Lower lobe of right lung (tissue), 2 donors: ENCODE measurements around the gene NOP58. TPM values are rescaled to one million over a fixed set of nuclear protein-coding genes. Genes with fewer than 3 reads are reported as not detected.
"Not testable (repeated sequence)": the region's sequence is repeated elsewhere in the genome, so short reads cannot be mapped to it uniquely, and the experiment has no call there.

Source experiments
- ATAC-seq, 2 donors: fragments of 200-7000 bp; cut with Tn5 transposase; one replicate each; pipeline ENCODE4 v1.9.1; 2020 to 2022; ENCODE audit warnings: mild to moderate bottlenecking in 2 of 2, moderate library complexity in 2 of 2
- DNase-seq: peaks from one replicate; pipeline ENCODE4 v3.0.0-alpha.2; 2020
- H3K27ac ChIP-seq: fragments of 200-600 bp; one replicate; pipeline ENCODE4 v1.8.0; 2022
- H3K27me3 ChIP-seq: fragments of 200-600 bp; one replicate; pipeline ENCODE4 v1.8.0; 2022; ENCODE audit warnings: low read depth
- H3K36me3 ChIP-seq: fragments of 200-600 bp; one replicate; pipeline ENCODE4 v1.8.0; 2022; ENCODE audit warnings: mild to moderate bottlenecking
- H3K4me1 ChIP-seq: fragments of 200-600 bp; one replicate; pipeline ENCODE4 v1.8.0; 2022
- H3K4me3 ChIP-seq: fragments of 200-600 bp; one replicate; pipeline ENCODE4 v1.8.0; 2022; ENCODE audit warnings: mild to moderate bottlenecking
- H3K9me3 ChIP-seq: fragments of 200-600 bp; one replicate; pipeline ENCODE4 v1.8.0; 2022
- CTCF ChIP-seq: fragments of 200-600 bp; IDR thresholded peaks from one replicate; pipeline ENCODE4 v1.8.0; 2022; ENCODE audit warnings: antibody characterized with exemption, mild to moderate bottlenecking
- intact Hi-C: fragments of 100-400 bp; cut with DNase I; formaldehyde crosslinking; loops from one replicate; pipeline ENCODE4 v1.11.0; 2022
- long read RNA-seq: library from polyadenylated mRNA; unstranded; transcript quantifications from one replicate; pipeline ENCODE4 v2.0.0, GENCODE V29; 2021
- total RNA-seq: library from RNA; stranded (reverse); fragmentation: NEBNext Ultra II Directional; extraction: Animal tissue kit (Norgen Biotek cat#: 25700); gene quantifications from one replicate; pipeline ENCODE4 v1.2.1, GENCODE V29; 2021
- donor health status: DM: no; HTN: yes; CAD: no; lungs with severe emphysema.

The NOP58 gene
- total RNA-seq, result 37.8 TPM
- long read RNA-seq, transcript NOP58-201 (15 exons, 2,046 nt), result major isoform, 6 of 40 reads
- long read RNA-seq, partial matches to known transcripts, result 26 of 40 reads
- long read RNA-seq, other reads (novel, unspliced or antisense), result 7 of 40 reads

GRCh38 chr2:202265467-202266277, at the start of gene NOP58:
TSS of gene NOP58 (plus strand) at chr2:202265763. CDS start at chr2:202265942, 179 bp downstream.
- Histone ChIP-seq H3K9me3 (no peaks in the 10 kb centered on the region), H3K27me3 (no peaks in the 10 kb centered on the region), H3K4me1 (peaks cover 24% of the 10 kb centered on the region), H3K4me3 (peak within 1 kb of the TSS; percentile 66), H3K36me3 (no peaks in the 10 kb centered on the region), H3K27ac (peak within 1 kb of the TSS; percentile 90)
- ATAC-seq, result peak; percentile 98 to 99
- no peak for TF ChIP-seq CTCF
- intact Hi-C loops, result no loop called here
- DNase-seq, result peak; percentile 90

GRCh38 chr2:202221873-202222272, 43.7 kb upstream of the NOP58 start:
- no peaks in the 10 kb centered on the region for H3K9me3 ChIP-seq
- no peak for TF ChIP-seq CTCF
- no peak overlapping the region for H3K27ac ChIP-seq
- ATAC-seq, result no peak
- DNase-seq, result no peak
- no peak overlapping the region for H3K4me3 ChIP-seq
- intact Hi-C loops, result no loop called here
- no peaks in the 10 kb centered on the region for H3K4me1 ChIP-seq
- H3K27me3 ChIP-seq, result no peaks in the 10 kb centered on the region
- peaks cover 40% of the 10 kb centered on the region for H3K36me3 ChIP-seq

- Histone ChIP-seq H3K27me3 (no peaks in the 10 kb centered on the region), H3K4me3 (peak overlapping the region; percentile 99), H3K36me3 (no peaks in the 10 kb centered on the region), H3K9me3 (no peaks in the 10 kb centered on the region), H3K4me1 (peaks cover 26% of the 10 kb centered on the region), H3K27ac (peak overlapping the region; percentile 86)
- DNase-seq, result peak; percentile 47
- TF ChIP-seq CTCF, result no peak
- peak; percentile 61 to 66 for ATAC-seq
- intact Hi-C loops, result no loop called here
Observed at GRCh38 chr2:202237787-202238233, 27.8 kb upstream of the NOP58 start.

GRCh38 chr2:202238234-202239197, 27.0 kb upstream of the NOP58 start, which contains the start of gene SUMO1:
TSS of gene SUMO1 (minus strand) at chr2:202238597. CDS start at chr2:202238451, 146 bp downstream.
- ATAC-seq (peak; percentile 97 to 99), DNase-seq (peak; percentile 92)
- Histone ChIP-seq H3K27me3 (no peaks in the 10 kb centered on the region), H3K27ac (peak within 1 kb of the TSS; percentile 86), H3K36me3 (no peaks in the 10 kb centered on the region), H3K4me1 (peaks cover 26% of the 10 kb centered on the region), H3K9me3 (no peaks in the 10 kb centered on the region), H3K4me3 (peak within 1 kb of the TSS; percentile 99)
- intact Hi-C loops, result no loop called here
- no peak for TF ChIP-seq CTCF

GRCh38 chr2:202247710-202248109, 17.9 kb upstream of the NOP58 start:
- ATAC-seq, H3K9me3 ChIP-seq, H3K27ac ChIP-seq, H3K4me3 ChIP-seq, H3K27me3 ChIP-seq, H3K36me3 ChIP-seq, DNase-seq, H3K4me1 ChIP-seq, intact Hi-C loops: not testable (repeated sequence)
